GM04503 (cell line): ENCODE measurements around the gene ADH7.
"Not testable (repeated sequence)": the region's sequence is repeated elsewhere in the genome, so short reads cannot be mapped to it uniquely, and the experiment has no call there.

Experiments
- DNase-seq: peaks from one replicate; pipeline ENCODE4 v3.0.0-alpha.2; 2012; ENCODE audit warnings: low read depth

ADH7 gene

GRCh38 chr4:99379571-99379970 is 55.6 kb downstream of the ADH7 start:
- no peak for DNase-seq

GRCh38 chr4:99378876-99379275 is 56.3 kb downstream of the ADH7 start:
- DNase-seq: no peak

GRCh38 chr4:99377341-99377740 is 57.8 kb downstream of the ADH7 start:
- DNase-seq: not testable (repeated sequence)

- not testable (repeated sequence) for DNase-seq
These were observed 62.7 kb downstream of the ADH7 start for GRCh38 chr4:99372464-99372863.

GRCh38 chr4:99367817-99368216 is 67.3 kb downstream of the ADH7 start:
- DNase-seq: not testable (repeated sequence)

- no peak for DNase-seq
These were observed 68.7 kb downstream of the ADH7 start for GRCh38 chr4:99366491-99366890.

GRCh38 chr4:99362768-99363167 is 72.4 kb downstream of the ADH7 start:
- DNase-seq: no peak
